ENCODE measurements around the gene NOTCH1.

Gene NOTCH1

DNA sequence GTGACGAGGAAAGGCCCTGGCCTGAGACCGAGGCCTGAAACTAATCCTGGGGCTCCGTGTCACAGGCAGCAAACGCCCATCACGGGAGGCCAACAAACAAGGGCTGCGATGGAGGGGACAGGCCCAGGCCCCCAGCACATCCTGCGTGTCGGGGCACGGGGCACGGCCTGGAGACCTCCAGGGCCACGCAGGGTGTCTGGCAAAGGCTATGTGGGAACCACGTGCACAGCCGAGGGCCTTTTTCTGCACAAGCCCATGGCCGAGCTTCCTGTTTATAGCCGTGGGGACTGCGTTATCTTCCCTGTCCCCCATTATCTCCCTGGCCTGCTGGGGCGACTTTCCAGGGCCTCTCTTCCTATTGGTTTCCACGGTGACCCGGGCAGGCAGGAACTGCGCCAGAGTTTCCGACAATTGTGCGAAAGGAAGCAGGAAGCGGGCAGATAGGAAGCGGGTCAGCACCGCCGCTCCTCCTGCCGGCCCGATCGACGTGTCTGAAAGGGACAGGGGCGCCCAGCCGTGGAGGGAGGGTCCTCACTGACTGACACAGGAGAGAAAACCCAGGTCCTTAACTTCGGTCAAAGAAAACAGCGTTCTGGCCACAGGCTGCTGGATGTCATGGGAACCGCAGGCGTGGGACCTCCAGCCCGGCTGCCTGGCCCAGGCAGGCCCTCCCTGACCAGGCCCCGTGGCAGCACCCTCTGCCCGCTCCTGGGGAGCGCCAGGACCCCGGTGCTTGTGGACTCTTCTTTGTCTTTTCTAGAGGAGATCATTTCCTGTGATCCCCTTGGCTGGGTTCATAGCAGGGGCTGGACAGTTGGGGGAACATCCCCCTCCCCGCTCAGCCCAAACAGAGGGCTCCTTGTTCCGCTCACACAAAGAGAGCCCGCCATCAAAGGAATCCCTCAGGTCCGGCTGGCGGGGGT, 33.9 kb downstream of the NOTCH1 start:
- peak overlapping the region; percentile 15 to 53 for H3K27ac ChIP-seq
- no peak for DNase-seq (ENCODE audit: low spot score)
- H3K4me3 ChIP-seq, result no peak overlapping the region

GRCh38 chr9:136511144-136511669, 34.6 kb downstream of the NOTCH1 start:
- H3K27ac ChIP-seq, result peak overlapping the region in 1 of 2 donors; percentile 53
- TF ChIP-seq, protein P1, sequence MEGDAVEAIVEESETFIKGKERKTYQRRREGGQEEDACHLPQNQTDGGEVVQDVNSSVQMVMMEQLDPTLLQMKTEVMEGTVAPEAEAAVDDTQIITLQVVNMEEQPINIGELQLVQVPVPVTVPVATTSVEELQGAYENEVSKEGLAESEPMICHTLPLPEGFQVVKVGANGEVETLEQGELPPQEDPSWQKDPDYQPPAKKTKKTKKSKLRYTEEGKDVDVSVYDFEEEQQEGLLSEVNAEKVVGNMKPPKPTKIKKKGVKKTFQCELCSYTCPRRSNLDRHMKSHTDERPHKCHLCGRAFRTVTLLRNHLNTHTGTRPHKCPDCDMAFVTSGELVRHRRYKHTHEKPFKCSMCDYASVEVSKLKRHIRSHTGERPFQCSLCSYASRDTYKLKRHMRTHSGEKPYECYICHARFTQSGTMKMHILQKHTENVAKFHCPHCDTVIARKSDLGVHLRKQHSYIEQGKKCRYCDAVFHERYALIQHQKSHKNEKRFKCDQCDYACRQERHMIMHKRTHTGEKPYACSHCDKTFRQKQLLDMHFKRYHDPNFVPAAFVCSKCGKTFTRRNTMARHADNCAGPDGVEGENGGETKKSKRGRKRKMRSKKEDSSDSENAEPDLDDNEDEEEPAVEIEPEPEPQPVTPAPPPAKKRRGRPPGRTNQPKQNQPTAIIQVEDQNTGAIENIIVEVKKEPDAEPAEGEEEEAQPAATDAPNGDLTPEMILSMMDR (IDR thresholded peaks at IDR 0.05), result no peak
- no peak overlapping the region for H3K4me3 ChIP-seq
- DNase-seq (ENCODE audit: low spot score), result no peak

More for the DNA sequence above, 33.9 kb downstream of the NOTCH1 start:
- TF ChIP-seq, protein P1 (IDR thresholded peaks at IDR 0.05), result no peak

DNA sequence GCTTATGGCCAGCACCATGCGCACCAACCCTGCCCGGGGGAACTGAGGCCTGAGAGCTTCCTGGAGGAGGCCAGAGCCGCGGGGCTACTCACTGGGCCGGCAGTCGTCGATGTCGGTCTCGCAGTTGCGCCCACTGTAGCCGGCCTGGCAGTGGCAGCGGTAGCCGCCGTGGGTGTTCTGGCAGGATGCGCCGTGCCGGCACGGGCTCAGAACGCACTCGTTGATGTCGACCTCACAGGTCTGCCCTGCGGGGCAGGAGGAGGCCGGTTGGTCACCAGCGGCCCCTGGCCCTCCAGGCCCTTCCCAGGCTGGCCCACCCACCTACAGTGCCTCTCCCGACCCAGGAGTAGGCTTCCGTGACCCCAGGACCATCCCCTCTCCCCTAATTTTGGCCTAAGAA, 35.3 kb downstream of the NOTCH1 start:
- peak overlapping the region in 1 of 2 donors; percentile 53 for H3K27ac ChIP-seq
- TF ChIP-seq, protein P1 (IDR thresholded peaks at IDR 0.05), result no peak
- DNase-seq (ENCODE audit: low spot score), result no peak
- H3K4me3 ChIP-seq, result no peak overlapping the region

GRCh38 chr9:136509549-136509948, 36.3 kb downstream of the NOTCH1 start:
- TF ChIP-seq, protein P1 (IDR thresholded peaks at IDR 0.05), result no peak
- DNase-seq (ENCODE audit: low spot score), result no peak
- Histone ChIP-seq H3K4me3 (no peak overlapping the region), H3K27ac (peak overlapping the region in 1 of 2 donors; percentile 53)

DNA sequence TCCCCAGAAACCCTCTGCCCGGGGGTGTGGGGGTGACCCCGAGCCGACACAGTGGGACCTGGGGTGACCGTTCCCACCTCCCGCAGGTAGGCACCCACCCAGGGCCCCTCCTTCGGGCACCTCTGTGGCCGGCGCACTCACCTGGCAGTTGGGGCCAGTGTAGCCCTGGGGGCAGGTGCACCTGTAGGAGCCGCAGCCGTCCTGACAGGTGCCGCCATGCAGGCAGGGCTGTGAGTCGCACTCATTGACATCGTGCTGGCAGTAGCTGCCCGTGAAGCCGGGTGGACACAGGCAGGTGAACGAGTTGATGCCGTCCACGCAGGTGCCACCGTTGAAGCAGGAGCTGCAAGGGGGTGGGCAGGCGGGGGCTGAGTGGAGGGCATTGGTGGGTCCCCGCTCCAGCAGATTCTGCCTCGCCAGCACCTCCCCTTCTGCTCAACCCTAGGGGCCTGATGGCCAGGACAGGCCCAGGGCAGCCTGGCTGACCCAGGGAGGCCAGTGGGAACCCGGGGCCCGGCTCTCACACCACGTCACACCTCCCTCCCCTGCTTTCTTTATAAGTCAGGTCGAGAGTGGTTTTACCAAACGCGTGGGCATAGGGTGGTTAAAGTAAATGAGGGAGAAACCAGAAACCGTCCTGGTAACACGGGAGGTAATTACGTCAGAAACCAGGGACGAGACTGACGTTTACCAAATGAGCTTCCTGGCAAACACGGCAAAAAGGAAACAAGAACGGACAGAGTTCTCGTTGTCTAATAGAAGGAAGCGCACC, 36.9 kb downstream of the NOTCH1 start:
- no peak for DNase-seq (ENCODE audit: low spot score)
- TF ChIP-seq, protein P1 (IDR thresholded peaks at IDR 0.05), result no peak
- no peak overlapping the region for H3K4me3 ChIP-seq
- H3K27ac ChIP-seq, result peak overlapping the region in 1 of 2 donors; percentile 27

DNA sequence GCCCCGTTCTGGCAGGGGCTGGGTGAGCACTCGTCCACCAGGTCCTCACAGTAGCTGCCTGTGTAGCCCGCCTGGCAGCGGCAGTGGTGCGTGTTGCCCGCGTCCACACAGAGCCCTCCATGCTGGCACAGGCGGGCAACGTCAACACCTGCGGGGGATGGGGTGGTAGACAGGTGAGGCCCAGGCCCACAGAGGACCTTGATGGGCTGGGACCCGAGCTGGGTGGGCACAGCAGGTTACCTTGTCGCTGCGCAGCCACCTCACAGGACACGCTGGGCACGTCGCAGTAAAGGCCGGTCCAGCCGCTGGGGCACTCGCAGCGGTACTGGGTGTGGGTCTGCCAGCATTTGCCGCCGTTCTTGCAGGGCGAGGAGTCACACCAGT, 37.9 kb downstream of the NOTCH1 start:
- no peak for DNase-seq (ENCODE audit: low spot score)
- TF ChIP-seq, protein P1 (IDR thresholded peaks at IDR 0.05), result no peak
- Histone ChIP-seq H3K27ac (no peak overlapping the region), H3K4me3 (no peak overlapping the region)

Data from coronary artery (tissue), 2 donors.